Endothelial cell of umbilical vein (primary cell): ENCODE measurements around the gene PGRMC2. TPM values are rescaled to one million over a fixed set of nuclear protein-coding genes. Genes with fewer than 3 reads are reported as not detected.

Experiments used
- BruUV-seq: library from RNA; stranded (reverse); fragments of 400-500 nt; replicated peaks from 2 replicates; lab custom pipeline; 2021; lab: Mats Ljungman, UMichigan
- CTCF ChIA-PET: fragments of 300-600, 350-600 bp; sonication (Branson Sonifier 250); formaldehyde crosslinking; loops from one replicate; lab custom pipeline; 2021; ENCODE audit warnings: antibody characterized with exemption, inconsistent platforms; lab: Charles Lee
- POLR2A ChIA-PET: fragments of 300-600, 350-600 bp; sonication (Branson Sonifier 250); formaldehyde crosslinking; loops from one replicate; lab custom pipeline; 2021; ENCODE audit warnings: antibody characterized with exemption, inconsistent platforms; lab: Charles Lee
- DNase-seq: peaks from one replicate; pipeline ENCODE4 v3.0.0-alpha.2; 2011; ENCODE audit warnings: low read depth, low spot score
- FAIRE-seq: peaks from 2 replicates; lab custom pipeline; 2011; peaks lifted over from hg19 to GRCh38; lab: Jason Lieb, UNC
- H2AFZ ChIP-seq: 2 replicates; pipeline ENCODE4 v1.6.0; 2012; ENCODE audit warnings: low read depth, low read length, control low read depth, inconsistent platforms
- H3K27ac ChIP-seq: 2 replicates; pipeline ENCODE4 v1.5.1; 2011; ENCODE audit warnings: low read depth, mild to moderate bottlenecking, control low read depth, low read length, moderate library complexity; ENCODE audit not compliant: insufficient read depth
- H3K27me3 ChIP-seq, 2 experiments: 2 replicates each; pipeline versions ENCODE4 v1.6.0 to v1.6.1; 2011; ENCODE audit warnings: low read length in 2 of 2, mixed read lengths in 1 of 2; ENCODE audit not compliant: control insufficient read depth in 2 of 2, insufficient read depth in 2 of 2
- H3K36me3 ChIP-seq, 2 experiments: 2 replicates in 1 of 2; 3 replicates in 1 of 2; pipeline ENCODE4 v1.5.1; 2011; ENCODE audit warnings: low read length in 2 of 2, mild to moderate bottlenecking in 1 of 2, moderate library complexity in 1 of 2; ENCODE audit not compliant: control insufficient read depth in 2 of 2, insufficient read depth in 2 of 2; ENCODE audit errors: extremely low read depth in 1 of 2
- H3K4me1 ChIP-seq: 3 replicates; pipeline ENCODE4 v1.5.1; 2011; ENCODE audit warnings: mild to moderate bottlenecking, low read length; ENCODE audit not compliant: control insufficient read depth, insufficient read depth; ENCODE audit errors: extremely low read depth
- H3K4me2 ChIP-seq: 2 replicates; pipeline ENCODE4 v1.6.1; 2011; ENCODE audit warnings: low read length, control low read depth, mixed read lengths; ENCODE audit not compliant: insufficient read depth
- H3K4me3 ChIP-seq, 3 experiments: fragments of 200-600 bp in 1 of 3; sonication (generic), shearing (Covaris generic) in 1 of 3; replicated peaks in 1 of 3; 2 replicates each; pipeline ENCODE4 v1.5.1; 2011 to 2016; ENCODE audit warnings: control low read depth in 3 of 3, low read length in 3 of 3, mild to moderate bottlenecking in 2 of 3, inconsistent platforms in 1 of 3, low read depth in 1 of 3, moderate library complexity in 1 of 3; ENCODE audit not compliant: insufficient read depth in 1 of 3
- H3K79me2 ChIP-seq: 2 replicates; pipeline ENCODE4 v1.6.0; 2012; ENCODE audit warnings: low read length, inconsistent platforms; ENCODE audit not compliant: control insufficient read depth, insufficient read depth
- H3K9ac ChIP-seq: replicated peaks from 2 replicates; pipeline ENCODE3; 2011; ENCODE audit warnings: low read length, control low read depth; ENCODE audit not compliant: insufficient read depth; ENCODE audit errors: extremely low read depth
- H3K9me1 ChIP-seq: replicated peaks from 3 replicates; pipeline ENCODE4 v1.6.0; 2011; ENCODE audit warnings: mild to moderate bottlenecking, low read length; ENCODE audit not compliant: control insufficient read depth, insufficient read depth; ENCODE audit errors: extremely low read depth
- H3K9me3 ChIP-seq: replicated peaks from 2 replicates; pipeline ENCODE4 v1.5.1; 2012; ENCODE audit warnings: low read length, inconsistent platforms; ENCODE audit not compliant: control insufficient read depth, insufficient read depth
- H4K20me1 ChIP-seq: replicated peaks from 2 replicates; pipeline ENCODE3; 2011; ENCODE audit warnings: mild to moderate bottlenecking, low read length; ENCODE audit not compliant: control insufficient read depth, insufficient read depth; ENCODE audit errors: extremely low read depth
- EZH2 ChIP-seq: IDR thresholded peaks from 2 replicates; pipeline ENCODE4 v1.6.1; 2012; ENCODE audit warnings: borderline replicate concordance, low read depth, mild to moderate bottlenecking, moderate library complexity, low read length, inconsistent platforms; ENCODE audit not compliant: severe bottlenecking
- GATA2 ChIP-seq: IDR thresholded peaks from 2 replicates; pipeline ENCODE4 v1.7.0; 2011; ENCODE audit warnings: low read depth, mild to moderate bottlenecking, moderate library complexity, mixed read lengths, low read length; ENCODE audit not compliant: insufficient read length, insufficient read depth
- JUN ChIP-seq: IDR thresholded peaks from 2 replicates; pipeline ENCODE4 v1.6.1; 2011; ENCODE audit warnings: borderline replicate concordance, low read depth; ENCODE audit not compliant: insufficient read length, insufficient read depth
- MAX ChIP-seq: IDR thresholded peaks from 2 replicates; pipeline ENCODE4 v1.6.1; 2011; ENCODE audit not compliant: insufficient read depth, insufficient read length
- MYC ChIP-seq: IDR thresholded peaks from one replicate; pipeline ENCODE4 v1.6.1; 2011; ENCODE audit warnings: mild to moderate bottlenecking, low read depth, low read length
- POLR2AphosphoS5 ChIP-seq: IDR thresholded peaks from 2 replicates; pipeline ENCODE4 v1.6.1; 2012; ENCODE audit warnings: low read depth, mild to moderate bottlenecking, control low read depth, low read length, moderate library complexity; ENCODE audit not compliant: insufficient read depth
- dilution Hi-C: fragments of 300-500 bp; cut with MboI; formaldehyde crosslinking; loops from one replicate; pipeline ENCODE4 v1.15.0; 2019; ENCODE audit warnings: low sequenced_read_pairs; ENCODE audit not compliant: extremely low pct_ligation_motif_present
- intact Hi-C: fragments of 100-400 bp; cut with micrococcal nuclease; formaldehyde crosslinking; loops from one replicate; pipeline ENCODE4 v1.10.0; 2022
- polyA plus RNA-seq, 4 experiments: library from polyadenylated mRNA; depleted of rRNA in 3 of 4; stranded (reverse) in 3 of 4; unstranded in 1 of 4; fragments of >200 nt; gene quantifications; 2 replicates each; pipeline versions ENCODE4 v1.2.1 to v1.2.3, GENCODE V29; 2011 to 2012; ENCODE audit warnings: missing spikeins in 1 of 4
- total RNA-seq: library from RNA; stranded (reverse); gene quantifications from 2 replicates; pipeline ENCODE4 v1.2.3, GENCODE V29; 2021
- TF ChIP-seq, protein P1 (sequence below), 2 donors: IDR thresholded peaks; 1 replicate in 1 of 2; 2 replicates in 1 of 2; pipeline ENCODE4 v1.5.1; 2011; ENCODE audit warnings: low read length in 2 of 2, mild to moderate bottlenecking in 2 of 2, moderate library complexity in 2 of 2, control low read depth in 1 of 2, inconsistent platforms in 1 of 2, low read depth in 1 of 2; ENCODE audit not compliant: insufficient read depth in 1 of 2; ENCODE audit errors: extremely low read depth in 1 of 2

Gene PGRMC2
- total and polyA plus RNA-seq, 2 donors (not counting 3 experiments of a cell fraction or from before 2014, with no cell fraction given), result 10.1 to 63.4 TPM

DNA sequence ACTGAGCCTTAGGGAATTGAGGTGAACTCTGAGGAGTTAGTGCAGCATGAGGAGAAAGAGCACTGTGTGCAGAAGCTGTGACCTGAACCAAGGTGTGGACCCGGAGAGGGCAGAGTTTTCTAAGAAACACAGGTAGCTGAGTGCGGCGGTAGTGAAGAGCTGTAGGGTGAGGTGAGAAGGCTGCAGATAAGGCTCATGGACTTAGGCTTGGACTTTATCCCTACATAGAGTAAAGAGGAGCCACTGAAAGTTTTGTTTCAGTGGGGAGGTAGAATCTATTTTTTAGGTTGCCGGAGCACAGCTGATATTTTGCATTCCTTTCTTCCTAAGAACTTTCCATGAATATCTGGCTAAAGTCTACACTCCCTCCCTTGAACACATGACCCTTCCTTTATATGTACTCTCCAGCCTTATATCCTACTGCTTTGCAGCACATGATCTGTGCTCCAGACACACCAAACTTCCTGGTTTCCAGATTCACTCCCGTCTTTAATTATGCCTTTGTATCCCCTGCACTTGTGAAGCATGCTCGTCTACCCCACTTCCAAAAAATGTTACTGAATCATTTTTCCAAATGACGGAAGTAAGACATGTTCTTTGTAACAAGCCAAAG is 10.6 kb upstream of the PGRMC2 start:
- Histone ChIP-seq H3K9me3 (no peaks in the 10 kb centered on the region), H3K4me2 (no peak overlapping the region), H3K79me2 (no peaks in the 10 kb centered on the region), H2AFZ (no peak overlapping the region), H4K20me1 (no peaks in the 10 kb centered on the region), H3K4me3 (no peak overlapping the region), H3K27ac (no peak overlapping the region), H3K9me1 (no peaks in the 10 kb centered on the region), H3K9ac (no peak overlapping the region), H3K27me3 (no peaks in the 10 kb centered on the region), H3K4me1 (peaks cover 6% of the 10 kb centered on the region), H3K36me3 (no peaks in the 10 kb centered on the region)
- TF ChIP-seq EZH2, result no peak
- no peak for TF ChIP-seq MAX
- TF ChIP-seq, protein P1, sequence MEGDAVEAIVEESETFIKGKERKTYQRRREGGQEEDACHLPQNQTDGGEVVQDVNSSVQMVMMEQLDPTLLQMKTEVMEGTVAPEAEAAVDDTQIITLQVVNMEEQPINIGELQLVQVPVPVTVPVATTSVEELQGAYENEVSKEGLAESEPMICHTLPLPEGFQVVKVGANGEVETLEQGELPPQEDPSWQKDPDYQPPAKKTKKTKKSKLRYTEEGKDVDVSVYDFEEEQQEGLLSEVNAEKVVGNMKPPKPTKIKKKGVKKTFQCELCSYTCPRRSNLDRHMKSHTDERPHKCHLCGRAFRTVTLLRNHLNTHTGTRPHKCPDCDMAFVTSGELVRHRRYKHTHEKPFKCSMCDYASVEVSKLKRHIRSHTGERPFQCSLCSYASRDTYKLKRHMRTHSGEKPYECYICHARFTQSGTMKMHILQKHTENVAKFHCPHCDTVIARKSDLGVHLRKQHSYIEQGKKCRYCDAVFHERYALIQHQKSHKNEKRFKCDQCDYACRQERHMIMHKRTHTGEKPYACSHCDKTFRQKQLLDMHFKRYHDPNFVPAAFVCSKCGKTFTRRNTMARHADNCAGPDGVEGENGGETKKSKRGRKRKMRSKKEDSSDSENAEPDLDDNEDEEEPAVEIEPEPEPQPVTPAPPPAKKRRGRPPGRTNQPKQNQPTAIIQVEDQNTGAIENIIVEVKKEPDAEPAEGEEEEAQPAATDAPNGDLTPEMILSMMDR (IDR thresholded peaks at IDR 0.05; ENCODE audit: extremely low read depth in 1 of 2, insufficient read depth in 1 of 2, low read depth in 1 of 2, low read length in 2 of 2), result no peak
- TF ChIP-seq GATA2, result no peak
- no peak for TF ChIP-seq POLR2AphosphoS5
- no peak for TF ChIP-seq JUN
- TF ChIP-seq MYC, result no peak
- ChIA-PET CTCF (interaction anchor here (0.6 to 1.2 kb wide), 3 partner anchors 10 to 82 kb away, joined by 3 to 4 read pairs (median 3); no protein-coding TSS in a partner anchor), POLR2A (no interaction called here)
- DNase-seq (no peak), FAIRE-seq (no peak)
- no TSS peak for BruUV-seq
- dilution Hi-C loops (no loop called here), intact Hi-C loops (no loop called here)
